Superior temporal gyrus (tissue), 1 donor: Measurements from ENCODE around the gene PARPBP.
A peak's percentile ranks its signal among the peaks of the same experiment; 100 is the strongest.
"Not testable (repeated sequence)": the region's sequence is repeated elsewhere in the genome, so short reads cannot be mapped to it uniquely, and the experiment has no call there.

Source experiments
- DNase-seq: peaks from one replicate; pipeline ENCODE4 v3.0.0-alpha.2; 2016; ENCODE audit errors: extremely low spot score

Gene PARPBP

GRCh38 chr12:102155206-102155605 is 35.2 kb downstream of the PARPBP start:
- DNase-seq: not testable (repeated sequence)

- DNase-seq: no peak
Measured at GRCh38 chr12:102163383-102163782, 43.4 kb downstream of the PARPBP start.

DNA sequence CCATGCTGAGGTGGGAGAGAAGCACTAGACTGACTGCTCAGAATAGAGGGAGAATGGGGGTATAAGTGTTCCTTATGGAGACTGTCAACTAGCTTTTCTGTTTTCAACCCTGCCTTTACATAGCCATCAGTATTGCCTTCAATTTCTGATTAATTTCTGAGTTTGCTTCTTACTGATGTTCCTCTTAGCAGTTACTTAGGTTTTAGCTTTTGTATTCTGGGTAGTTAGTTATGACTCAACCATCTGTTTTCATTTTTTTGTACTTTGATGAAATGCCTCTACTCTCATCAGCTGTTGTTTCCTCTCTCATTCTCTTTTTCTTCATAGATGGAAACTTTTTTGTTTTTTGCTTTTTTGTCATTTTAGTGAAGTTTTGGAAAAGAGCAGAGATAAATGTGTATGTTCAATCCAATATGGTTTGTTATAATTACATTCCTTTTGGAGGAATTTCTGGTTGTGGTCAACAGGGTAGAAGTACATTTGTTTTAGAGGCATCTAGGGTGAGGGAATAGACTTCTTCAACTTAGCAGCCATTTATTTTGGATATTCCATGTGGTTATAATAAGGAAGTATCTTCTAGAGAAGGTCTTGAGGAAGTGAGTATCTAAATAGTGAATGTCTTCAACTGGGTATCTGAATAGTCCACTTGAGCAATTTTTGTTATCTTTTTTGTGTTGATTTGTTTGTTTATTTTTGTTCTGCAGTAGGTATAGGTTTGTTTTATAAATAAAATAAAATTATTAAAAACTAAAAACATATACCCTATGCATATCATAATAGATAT is 48.0 kb downstream of the PARPBP start:
- no peak for DNase-seq

DNA sequence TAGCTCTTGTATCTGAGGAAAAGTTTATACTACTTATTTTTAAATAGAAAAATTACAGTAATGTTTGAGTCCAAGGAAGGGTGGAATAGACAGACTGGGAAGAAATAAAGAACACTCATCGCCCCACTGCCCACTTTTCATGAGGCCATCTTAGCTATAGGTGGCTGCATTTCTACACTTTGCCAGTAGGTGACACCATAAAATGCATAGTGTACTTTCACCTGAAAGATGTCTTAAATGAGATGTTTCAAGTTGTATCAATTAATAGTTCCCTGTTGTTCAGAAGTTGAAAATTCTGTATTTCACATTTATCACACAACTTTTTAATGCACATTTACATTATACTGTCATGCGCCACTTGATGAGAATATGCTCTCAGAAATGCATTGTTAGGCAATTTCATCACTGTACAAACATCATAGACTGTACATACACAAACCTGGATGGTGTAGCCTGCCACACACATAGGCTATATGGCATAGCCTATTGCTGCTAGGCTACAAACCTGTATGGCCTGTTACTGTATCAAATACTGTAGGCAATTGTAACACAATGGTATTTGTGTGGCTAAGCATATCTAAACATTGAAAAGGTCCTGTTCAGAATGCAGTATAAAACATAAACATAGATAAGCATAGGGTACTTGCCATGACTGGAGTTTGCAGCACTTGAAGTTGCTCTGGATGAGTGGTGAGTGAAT is 50.1 kb downstream of the PARPBP start:
- peak; percentile 62 for DNase-seq

DNA sequence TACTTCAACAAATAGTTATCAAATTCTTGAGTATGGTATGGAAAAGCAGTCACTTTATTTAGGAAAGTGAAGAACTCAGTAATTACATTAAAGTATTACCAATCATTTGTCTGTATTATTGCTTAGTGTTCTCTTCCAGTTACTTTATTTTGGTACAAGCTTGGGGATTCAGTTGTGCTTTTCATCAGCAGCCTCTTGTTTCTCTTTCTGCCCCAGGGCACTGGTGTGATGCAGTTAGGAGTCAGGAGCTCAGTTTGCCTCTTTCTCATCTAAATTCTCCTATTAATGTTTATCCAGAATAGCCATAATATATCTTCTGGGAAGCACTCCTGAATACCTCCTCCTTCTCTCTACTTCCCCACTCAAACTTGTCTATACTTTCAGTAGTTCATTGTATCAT is 52.0 kb downstream of the PARPBP start:
- no peak for DNase-seq

GRCh38 chr12:102172436-102172835 is 52.5 kb downstream of the PARPBP start:
- no peak for DNase-seq

DNA sequence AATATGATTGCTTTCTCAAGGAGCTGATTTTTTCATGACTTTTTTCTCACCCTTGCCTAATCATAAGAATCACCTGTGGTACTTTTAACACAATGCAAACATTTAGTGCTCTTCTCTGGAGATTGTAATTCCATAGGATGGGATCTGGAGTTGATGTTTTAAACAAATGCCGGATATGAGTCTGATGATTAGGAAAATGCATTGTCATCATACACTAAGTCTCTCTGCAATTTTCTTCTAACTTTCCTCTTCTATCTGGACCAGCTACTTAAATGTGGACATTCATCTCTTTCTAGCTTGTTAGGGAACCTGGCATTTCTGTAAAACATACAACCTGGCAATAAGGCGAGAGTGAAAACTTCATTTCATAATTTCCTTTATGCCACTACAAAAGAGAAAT is 54.1 kb downstream of the PARPBP start:
- DNase-seq: no peak

DNA sequence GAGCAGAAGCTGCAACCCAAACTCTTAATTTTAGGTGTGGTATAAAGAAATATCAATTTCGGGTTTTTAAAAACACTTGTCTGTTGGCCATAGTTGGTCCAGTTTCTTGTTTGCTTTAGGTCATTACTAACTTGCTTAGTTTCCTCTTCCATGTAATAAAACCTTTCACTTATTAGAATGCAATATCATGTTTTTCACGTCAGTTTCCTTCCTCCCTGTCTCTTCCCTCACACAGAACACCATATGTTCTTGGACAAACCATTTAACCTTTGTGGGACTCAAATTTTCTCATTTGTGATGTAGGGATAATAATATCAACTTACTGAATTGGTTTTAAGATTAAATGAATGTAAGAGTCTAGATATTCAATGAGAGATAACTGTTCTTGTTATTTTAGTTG is 54.8 kb downstream of the PARPBP start:
- DNase-seq: no peak

DNA sequence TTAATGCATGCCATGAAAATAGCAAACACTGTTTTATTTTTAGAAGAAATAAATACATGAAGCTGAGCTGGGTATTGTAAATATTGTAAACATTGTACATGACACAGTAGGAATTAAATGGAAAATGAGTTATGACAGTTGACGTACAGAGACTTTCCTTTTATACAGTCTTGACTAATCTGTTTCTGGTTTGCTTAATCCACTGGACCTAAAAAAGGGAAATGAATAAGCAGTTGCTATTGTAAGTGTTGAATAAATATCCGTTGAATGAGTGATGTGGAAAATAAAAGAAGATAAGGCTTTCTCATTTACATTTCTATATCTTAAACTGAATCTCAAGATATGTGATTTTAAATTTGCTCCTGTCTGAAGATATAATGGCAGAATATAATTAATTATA is 62.7 kb downstream of the PARPBP start:
- DNase-seq: no peak

DNA sequence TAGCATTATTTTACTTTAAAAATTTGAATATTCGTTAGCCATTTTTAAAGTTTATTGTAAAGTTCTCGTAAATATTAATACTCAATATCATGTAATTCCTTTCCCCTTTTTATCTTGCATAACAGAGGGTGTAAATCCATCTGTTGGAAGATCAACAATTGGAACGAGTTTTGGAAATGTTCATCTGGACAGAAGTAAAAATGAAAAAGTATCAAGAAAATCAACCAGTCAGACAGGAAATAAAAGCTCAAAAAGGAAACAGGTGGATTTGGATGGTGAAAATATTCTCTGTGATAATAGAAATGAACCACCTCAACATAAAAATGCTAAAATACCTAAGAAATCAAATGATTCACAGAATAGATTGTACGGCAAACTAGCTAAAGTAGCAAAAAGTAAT is 75.8 kb downstream of the PARPBP start:
- DNase-seq: no peak

DNA sequence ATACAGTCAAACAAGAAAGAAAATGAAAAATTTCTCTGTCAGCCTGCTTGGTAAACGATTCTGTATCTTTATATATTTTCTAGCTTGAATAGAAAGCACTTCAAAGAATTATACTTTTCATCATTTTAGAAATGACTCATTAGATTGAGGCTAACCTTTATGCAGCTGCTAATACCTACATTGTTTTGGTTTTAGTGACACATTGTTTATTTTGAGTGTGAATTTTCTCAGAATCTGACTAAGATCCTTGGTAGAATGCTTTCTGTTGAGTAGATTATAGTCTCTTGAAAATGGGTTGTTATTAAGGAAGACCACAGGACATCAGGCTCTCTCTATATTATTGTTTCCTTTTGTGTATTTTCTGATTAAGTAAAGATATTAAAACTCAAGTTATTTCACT is 77.8 kb downstream of the PARPBP start, which contains the start of gene PMCH:
Gene PMCH (minus strand): TSS at position 45 of the 400 bp plus-strand sequence. CDS start 63 bp downstream, outside the sequence.
- DNase-seq: no peak

DNA sequence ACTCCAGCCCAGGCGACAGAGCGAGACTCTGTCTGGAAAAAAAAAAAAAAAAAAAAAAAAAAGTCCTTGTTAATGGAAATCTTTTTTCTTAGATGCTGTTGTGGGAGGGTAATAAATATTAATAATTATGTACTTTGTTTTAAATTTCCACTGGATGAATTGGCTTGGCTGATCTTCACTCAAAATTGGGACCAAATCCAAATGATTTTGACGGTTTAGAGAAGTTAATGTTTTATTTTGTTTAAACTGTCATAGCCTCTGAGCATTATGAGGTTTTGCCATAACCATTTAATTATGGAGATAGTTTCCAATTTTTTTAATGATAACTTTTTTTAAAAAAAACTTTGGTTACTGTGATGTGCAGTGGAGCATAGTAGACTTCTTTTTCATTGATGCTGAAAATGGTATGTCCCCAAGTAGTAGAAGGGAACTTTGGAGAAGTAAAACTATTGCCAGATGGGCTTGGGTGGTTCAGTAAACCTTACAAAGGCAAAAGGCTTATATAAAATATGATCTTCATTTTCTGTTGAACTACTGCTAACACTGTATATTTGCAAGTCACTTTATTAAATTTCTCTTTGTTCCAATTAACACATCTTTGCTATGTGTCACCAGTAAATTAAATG is 81.6 kb downstream of the PARPBP start:
- DNase-seq: no peak

GRCh38 chr12:102202556-102202955 is 82.6 kb downstream of the PARPBP start:
- no peak for DNase-seq

- DNase-seq: no peak
Measured at GRCh38 chr12:102204025-102204424, 84.0 kb downstream of the PARPBP start.

- DNase-seq: no peak
Measured at GRCh38 chr12:102215992-102216691, 96.2 kb downstream of the PARPBP start.

- DNase-seq: no peak
Measured at GRCh38 chr12:102220736-102221135, 100.8 kb downstream of the PARPBP start.

DNA sequence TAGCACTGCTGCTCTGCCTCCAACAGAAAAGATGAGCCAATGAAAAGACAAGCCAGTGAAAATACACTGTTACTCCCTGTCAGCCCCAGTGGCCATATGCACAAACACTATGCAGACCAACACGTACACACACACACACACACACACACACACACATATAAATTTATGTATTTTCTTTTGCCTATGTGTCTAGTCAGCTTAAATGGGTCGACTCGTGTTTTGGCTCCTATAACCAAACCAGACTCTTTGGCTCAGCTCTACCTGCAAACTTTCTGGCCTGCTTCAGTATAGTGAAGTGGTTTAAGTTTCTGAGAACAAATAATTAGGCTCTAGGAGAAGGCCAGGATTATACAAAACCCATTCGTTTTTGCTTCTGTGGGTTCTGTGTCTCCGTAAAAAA is 108.0 kb downstream of the PARPBP start:
- DNase-seq: no peak

GRCh38 chr12:102232036-102232435 is 112.1 kb downstream of the PARPBP start:
- DNase-seq: no peak

DNA sequence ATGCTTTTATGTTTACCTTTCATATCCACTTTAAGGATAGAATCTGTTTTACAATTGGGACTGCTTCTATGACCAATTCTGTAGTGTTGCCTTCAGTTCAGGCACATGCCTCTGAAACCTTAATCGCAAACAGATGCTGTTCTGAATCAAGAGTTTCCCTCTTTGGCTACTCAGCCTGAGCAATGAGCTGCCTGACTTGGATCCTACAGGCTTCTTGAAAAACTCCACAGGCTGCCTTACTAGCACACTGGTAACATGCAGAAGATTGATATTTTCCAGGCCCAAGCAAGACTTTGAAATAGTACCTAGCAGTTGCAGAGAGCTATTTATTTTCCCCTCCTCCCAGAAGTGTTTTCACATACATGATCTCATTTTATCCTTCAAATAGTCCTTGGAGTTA is 112.5 kb downstream of the PARPBP start:
- no peak for DNase-seq

GRCh38 chr12:102234599-102234998 is 114.6 kb downstream of the PARPBP start:
- no peak for DNase-seq

GRCh38 chr12:102240859-102241258 is 120.9 kb downstream of the PARPBP start:
- not testable (repeated sequence) for DNase-seq
